ENCODE results near the gene DCAF12. TPM values are rescaled to one million over a fixed set of nuclear protein-coding genes. Genes with fewer than 3 reads are reported as not detected.
A peak's percentile ranks its signal among the peaks of the same experiment; 100 is the strongest.

DCAF12 gene
- total and polyA plus RNA-seq, 2 of the 13 experiments (the other 11 are each of a cell fraction or from before 2014, with no cell fraction given), result 26.8 to 37.4 TPM

GRCh38 chr9:34126207-34127034 lies at the start of gene DCAF12 (continued):
- TF ChIP-seq, protein P1, sequence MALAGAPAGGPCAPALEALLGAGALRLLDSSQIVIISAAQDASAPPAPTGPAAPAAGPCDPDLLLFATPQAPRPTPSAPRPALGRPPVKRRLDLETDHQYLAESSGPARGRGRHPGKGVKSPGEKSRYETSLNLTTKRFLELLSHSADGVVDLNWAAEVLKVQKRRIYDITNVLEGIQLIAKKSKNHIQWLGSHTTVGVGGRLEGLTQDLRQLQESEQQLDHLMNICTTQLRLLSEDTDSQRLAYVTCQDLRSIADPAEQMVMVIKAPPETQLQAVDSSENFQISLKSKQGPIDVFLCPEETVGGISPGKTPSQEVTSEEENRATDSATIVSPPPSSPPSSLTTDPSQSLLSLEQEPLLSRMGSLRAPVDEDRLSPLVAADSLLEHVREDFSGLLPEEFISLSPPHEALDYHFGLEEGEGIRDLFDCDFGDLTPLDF (CRISPR knock-in tag; IDR thresholded peaks at IDR 0.05), result no peak
- TF ChIP-seq SRSF1 (optimal IDR thresholded peaks at IDR 0.05; ENCODE audit: low read depth, low read length) (peak; percentile 38), ZNF362 (CRISPR knock-in tag; IDR thresholded peaks at IDR 0.05; ENCODE audit: borderline replicate concordance) (peak; percentile 43; the same call in 1 of the 2 replicates), KLF13 (CRISPR knock-in tag; IDR thresholded peaks at IDR 0.05) (no peak), SMC3 (IDR thresholded peaks at IDR 0.05; ENCODE audit: low read length) (no peak), FOSL2 (CRISPR knock-in tag; IDR thresholded peaks at IDR 0.05) (peak; percentile 28; the same call in 1 of the 2 replicates), CBX1 (IDR thresholded peaks at IDR 0.05; ENCODE audit: low read depth) (no peak), MYPOP (CRISPR knock-in tag; IDR thresholded peaks at IDR 0.05) (peak; percentile 86), HIVEP1 (CRISPR knock-in tag; IDR thresholded peaks at IDR 0.05) (peak; percentile 87), JARID2 (CRISPR knock-in tag; IDR thresholded peaks at IDR 0.05; ENCODE audit: insufficient replicate concordance) (no peak), TEAD2 (CRISPR knock-in tag; IDR thresholded peaks at IDR 0.05) (no peak), SOX5 (CRISPR knock-in tag; IDR thresholded peaks at IDR 0.05; ENCODE audit: borderline replicate concordance) (no peak; the same call in 1 of the 2 replicates), KLF15 (CRISPR knock-in tag; IDR thresholded peaks at IDR 0.05; ENCODE audit: borderline replicate concordance) (0 out of 2 replicates have a peak, but pooled peaks have one; percentile 45), IKZF4 (CRISPR knock-in tag; IDR thresholded peaks at IDR 0.05; ENCODE audit: borderline replicate concordance, low read depth, not compliant biosample characterization) (no peak), ZNF883 (CRISPR knock-in tag; IDR thresholded peaks at IDR 0.05; ENCODE audit: not compliant biosample characterization) (peak; percentile 74), IRF9 (CRISPR knock-in tag; IDR thresholded peaks at IDR 0.05; ENCODE audit: borderline replicate concordance) (no peak)
- TF ChIP-seq, protein P2, sequence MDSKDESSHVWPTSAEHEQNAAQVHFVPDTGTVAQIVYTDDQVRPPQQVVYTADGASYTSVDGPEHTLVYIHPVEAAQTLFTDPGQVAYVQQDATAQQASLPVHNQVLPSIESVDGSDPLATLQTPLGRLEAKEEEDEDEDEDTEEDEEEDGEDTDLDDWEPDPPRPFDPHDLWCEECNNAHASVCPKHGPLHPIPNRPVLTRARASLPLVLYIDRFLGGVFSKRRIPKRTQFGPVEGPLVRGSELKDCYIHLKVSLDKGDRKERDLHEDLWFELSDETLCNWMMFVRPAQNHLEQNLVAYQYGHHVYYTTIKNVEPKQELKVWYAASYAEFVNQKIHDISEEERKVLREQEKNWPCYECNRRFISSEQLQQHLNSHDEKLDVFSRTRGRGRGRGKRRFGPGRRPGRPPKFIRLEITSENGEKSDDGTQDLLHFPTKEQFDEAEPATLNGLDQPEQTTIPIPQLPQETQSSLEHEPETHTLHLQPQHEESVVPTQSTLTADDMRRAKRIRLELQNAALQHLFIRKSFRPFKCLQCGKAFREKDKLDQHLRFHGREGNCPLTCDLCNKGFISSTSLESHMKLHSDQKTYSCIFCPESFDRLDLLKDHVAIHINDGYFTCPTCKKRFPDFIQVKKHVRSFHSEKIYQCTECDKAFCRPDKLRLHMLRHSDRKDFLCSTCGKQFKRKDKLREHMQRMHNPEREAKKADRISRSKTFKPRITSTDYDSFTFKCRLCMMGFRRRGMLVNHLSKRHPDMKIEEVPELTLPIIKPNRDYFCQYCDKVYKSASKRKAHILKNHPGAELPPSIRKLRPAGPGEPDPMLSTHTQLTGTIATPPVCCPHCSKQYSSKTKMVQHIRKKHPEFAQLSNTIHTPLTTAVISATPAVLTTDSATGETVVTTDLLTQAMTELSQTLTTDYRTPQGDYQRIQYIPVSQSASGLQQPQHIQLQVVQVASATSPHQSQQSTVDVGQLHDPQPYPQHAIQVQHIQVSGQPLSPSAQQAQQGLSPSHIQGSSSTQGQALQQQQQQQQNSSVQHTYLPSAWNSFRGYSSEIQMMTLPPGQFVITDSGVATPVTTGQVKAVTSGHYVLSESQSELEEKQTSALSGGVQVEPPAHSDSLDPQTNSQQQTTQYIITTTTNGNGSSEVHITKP (CRISPR knock-in tag; IDR thresholded peaks at IDR 0.05; ENCODE audit: low read depth), result peak; percentile 30; the same call in 1 of the 2 replicates
- TF ChIP-seq, protein P3, sequence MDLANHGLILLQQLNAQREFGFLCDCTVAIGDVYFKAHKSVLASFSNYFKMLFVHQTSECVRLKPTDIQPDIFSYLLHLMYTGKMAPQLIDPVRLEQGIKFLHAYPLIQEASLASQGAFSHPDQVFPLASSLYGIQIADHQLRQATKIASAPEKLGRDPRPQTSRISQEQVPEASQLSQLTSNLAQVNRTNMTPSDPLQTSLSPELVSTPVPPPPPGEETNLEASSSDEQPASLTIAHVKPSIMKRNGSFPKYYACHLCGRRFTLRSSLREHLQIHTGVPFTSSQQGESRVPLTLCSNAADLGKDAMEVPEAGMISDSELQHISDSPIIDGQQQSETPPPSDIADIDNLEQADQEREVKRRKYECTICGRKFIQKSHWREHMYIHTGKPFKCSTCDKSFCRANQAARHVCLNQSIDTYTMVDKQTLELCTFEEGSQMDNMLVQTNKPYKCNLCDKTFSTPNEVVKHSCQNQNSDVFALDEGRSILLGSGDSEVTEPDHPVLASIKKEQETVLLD (CRISPR knock-in tag; IDR thresholded peaks at IDR 0.05; ENCODE audit: low read depth), result no peak
